Right lobe of liver (tissue), 6 donors: ENCODE data around the gene PLA2G4A. TPM values are rescaled to one million over a fixed set of nuclear protein-coding genes. Genes with fewer than 3 reads are reported as not detected.

ENCODE experiments used
- ATAC-seq, 4 donors: fragments of 200-7000 bp; cut with Tn5 transposase; one replicate each; pipeline ENCODE4 v1.9.1; 2020; ENCODE audit warnings: mild to moderate bottlenecking in 4 of 4, moderate library complexity in 4 of 4
- DNase-seq, 3 donors: peaks; one replicate each; pipeline ENCODE4 v3.0.0-alpha.2; 2020
- H3K27ac ChIP-seq, 3 donors: fragments of 200-600 bp; one replicate each; pipeline ENCODE4 v1.8.0; 2022
- H3K27me3 ChIP-seq, 2 donors: fragments of 200-600 bp; one replicate each; pipeline ENCODE4 v1.8.0; 2022
- H3K36me3 ChIP-seq, 4 donors: fragments of 200-600 bp; sonication (generic) in 1 of 4; one replicate each; pipeline versions ENCODE4 v1.5.1 to v1.8.0; 2017 to 2022; ENCODE audit warnings: control low read depth in 1 of 4
- H3K4me1 ChIP-seq, 4 donors: fragments of 200-600 bp; sonication (generic) in 1 of 4; one replicate each; pipeline versions ENCODE4 v1.5.1 to v1.8.0; 2017 to 2022; ENCODE audit warnings: control low read depth in 1 of 4
- H3K4me3 ChIP-seq, 3 donors: fragments of 200-600 bp; one replicate each; pipeline ENCODE4 v1.8.0; 2022
- H3K9me3 ChIP-seq, 4 donors: fragments of 200-600 bp; sonication (generic) in 1 of 4; one replicate each; pipeline versions ENCODE4 v1.5.1 to v1.8.0; 2017 to 2022; ENCODE audit warnings: control low read depth in 1 of 4
- POLR2A ChIP-seq: fragments of 450-650 bp; IDR thresholded peaks from one replicate; pipeline ENCODE4 v1.6.1; 2017; ENCODE audit warnings: antibody characterized with exemption, mild to moderate bottlenecking
- WGBS: methylation state at CpG from one replicate; pipeline ENCODE4 v1.1.6; 2018; ENCODE audit warnings: low coverage, low lambda C conversion rate; ENCODE audit not compliant: insufficient coverage; ENCODE audit errors: missing lambda C conversion rate; 5-methylcytosine and 5-hydroxymethylcytosine counted together
- intact Hi-C, 2 donors: fragments of 100-400 bp; cut with DNase I; formaldehyde crosslinking; loops; one replicate each; pipeline versions ENCODE4 v1.11.2 to v1.14.1; 2022
- total RNA-seq, 6 experiments: library from RNA; depleted of rRNA in 2 of 6; stranded (reverse); fragments of >200 nt in 2 of 6; fragmentation: NEBNext Ultra II Directional in 3 of 6; extraction: Animal tissue kit (Norgen Biotek cat#: 25700) in 3 of 6; gene quantifications; one replicate each; pipeline versions ENCODE4 v1.1.0 to v1.2.4, GENCODE V29; 2016 to 2023
- TF ChIP-seq, protein P1 (sequence below), 4 donors: fragments of 200-600 bp in 3 of 4; fragments of 450-650 bp in 1 of 4; IDR thresholded peaks; one replicate each; pipeline versions ENCODE4 v1.5.1 to v1.8.0; 2016 to 2022; ENCODE audit warnings: antibody characterized with exemption in 4 of 4, mild to moderate bottlenecking in 2 of 4
- donor health status: DM: no; HTN: yes; CAD: no.
- donor health status: DM: no; HTN: no; CAD: no.
- donor health status: DM: no; HTN: no; CAD: no.
- donor health status: DM: no; HTN: yes; CAD: no.
- donor health status: DM: no; HTN: yes; CAD: no.

The PLA2G4A gene
- total RNA-seq, 6 experiments from 2014 or later = 0.12 to 1.7 (median 0.98) TPM

DNA sequence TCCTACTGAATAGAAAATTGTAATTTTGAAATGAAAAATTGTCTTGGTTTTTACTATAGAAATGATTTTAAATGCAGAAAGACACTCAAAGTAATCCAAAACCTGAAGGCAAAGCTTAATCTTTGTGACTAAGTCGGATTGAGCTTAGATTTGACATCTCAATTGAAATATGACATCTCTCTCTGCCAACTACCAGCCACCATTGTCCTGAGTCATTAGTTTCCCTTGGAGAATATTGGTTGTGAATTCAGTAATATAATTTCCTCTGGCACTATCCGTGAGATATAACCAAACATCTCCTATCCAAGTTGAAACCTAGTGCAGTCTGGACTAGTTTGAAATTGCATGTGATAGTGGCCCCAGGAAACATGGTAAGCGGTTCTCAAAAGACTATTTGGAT is 37.1 kb downstream of the PLA2G4A start:
- no peak overlapping the region for H3K4me3 ChIP-seq
- intact Hi-C loops = no loop called here
- no peak for ATAC-seq
- no peaks in the 10 kb centered on the region for H3K4me1 ChIP-seq
- TF ChIP-seq POLR2A = no peak
- TF ChIP-seq, protein P1, sequence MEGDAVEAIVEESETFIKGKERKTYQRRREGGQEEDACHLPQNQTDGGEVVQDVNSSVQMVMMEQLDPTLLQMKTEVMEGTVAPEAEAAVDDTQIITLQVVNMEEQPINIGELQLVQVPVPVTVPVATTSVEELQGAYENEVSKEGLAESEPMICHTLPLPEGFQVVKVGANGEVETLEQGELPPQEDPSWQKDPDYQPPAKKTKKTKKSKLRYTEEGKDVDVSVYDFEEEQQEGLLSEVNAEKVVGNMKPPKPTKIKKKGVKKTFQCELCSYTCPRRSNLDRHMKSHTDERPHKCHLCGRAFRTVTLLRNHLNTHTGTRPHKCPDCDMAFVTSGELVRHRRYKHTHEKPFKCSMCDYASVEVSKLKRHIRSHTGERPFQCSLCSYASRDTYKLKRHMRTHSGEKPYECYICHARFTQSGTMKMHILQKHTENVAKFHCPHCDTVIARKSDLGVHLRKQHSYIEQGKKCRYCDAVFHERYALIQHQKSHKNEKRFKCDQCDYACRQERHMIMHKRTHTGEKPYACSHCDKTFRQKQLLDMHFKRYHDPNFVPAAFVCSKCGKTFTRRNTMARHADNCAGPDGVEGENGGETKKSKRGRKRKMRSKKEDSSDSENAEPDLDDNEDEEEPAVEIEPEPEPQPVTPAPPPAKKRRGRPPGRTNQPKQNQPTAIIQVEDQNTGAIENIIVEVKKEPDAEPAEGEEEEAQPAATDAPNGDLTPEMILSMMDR (IDR thresholded peaks at IDR 0.05) = no peak
- H3K27ac ChIP-seq = no peak overlapping the region
- WGBS = 58% methylated on average over 3 of the region's 3 CpGs
- no peaks in the 10 kb centered on the region for H3K27me3 ChIP-seq
- no peak for DNase-seq
- no peaks in the 10 kb centered on the region for H3K36me3 ChIP-seq
- H3K9me3 ChIP-seq = no peaks in the 10 kb centered on the region

DNA sequence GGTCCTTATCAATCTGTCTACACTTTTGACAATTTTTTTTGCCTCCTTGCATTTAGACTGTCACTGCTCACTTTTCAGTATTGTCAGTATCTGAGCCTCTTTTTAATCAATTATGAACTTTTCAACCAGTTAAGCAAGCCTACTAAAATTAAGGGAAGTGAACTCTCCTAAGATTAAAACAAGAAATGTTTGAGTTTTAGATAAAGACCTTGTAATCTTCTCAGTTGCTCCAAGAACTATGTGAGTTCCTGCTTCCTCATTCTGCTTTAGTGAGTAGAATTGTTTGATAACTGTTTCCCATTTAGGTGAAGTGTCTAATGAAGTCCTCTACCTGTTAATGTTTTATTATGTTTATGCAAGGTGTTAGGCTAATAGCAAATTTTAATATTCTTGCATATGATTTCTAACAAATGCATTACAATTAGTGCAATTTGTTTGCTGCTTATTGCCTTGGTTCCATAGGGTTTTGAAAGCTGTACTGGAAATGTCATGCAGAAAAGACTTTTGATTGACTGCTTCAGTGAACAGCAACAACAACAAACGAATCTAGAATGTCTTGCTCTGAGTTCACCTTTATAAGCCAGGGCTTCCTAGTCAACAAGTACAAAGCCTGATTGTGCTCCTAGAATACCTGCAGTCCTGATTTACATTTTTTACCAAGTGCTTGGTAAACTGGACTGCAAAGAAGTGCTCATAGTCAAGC is 40.9 kb downstream of the PLA2G4A start:
- no peak overlapping the region for H3K27ac ChIP-seq
- no peaks in the 10 kb centered on the region for H3K36me3 ChIP-seq
- H3K9me3 ChIP-seq = no peaks in the 10 kb centered on the region
- WGBS = 13% methylated on average over 1 of the region's 1 CpG
- no peak for ATAC-seq
- no peak for DNase-seq
- no peak overlapping the region for H3K4me3 ChIP-seq
- intact Hi-C loops = no loop called here
- H3K27me3 ChIP-seq = no peaks in the 10 kb centered on the region
- TF ChIP-seq, protein P1 (IDR thresholded peaks at IDR 0.05) = no peak
- TF ChIP-seq POLR2A = no peak
- H3K4me1 ChIP-seq = no peaks in the 10 kb centered on the region

DNA sequence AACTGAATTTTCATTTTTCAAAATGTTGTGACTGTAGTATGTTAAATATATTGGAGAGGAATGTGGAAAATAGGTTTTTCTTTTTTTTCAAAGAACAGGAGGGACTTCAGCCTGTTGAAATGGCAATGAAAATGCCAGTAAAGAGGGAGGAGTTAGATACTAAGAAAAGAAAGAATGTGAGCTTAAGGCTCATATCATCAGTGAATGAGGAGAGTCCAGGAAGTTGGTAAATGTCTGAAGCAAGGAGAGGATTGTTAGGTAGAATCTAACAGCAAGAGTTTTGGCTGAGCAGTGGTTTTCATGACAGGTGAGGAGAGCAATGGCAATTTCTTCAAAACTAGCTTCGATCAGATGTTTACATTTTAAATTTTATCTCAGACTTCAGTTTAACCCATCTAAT is 43.0 kb downstream of the PLA2G4A start:
- H3K9me3 ChIP-seq = no peaks in the 10 kb centered on the region
- intact Hi-C loops = no loop called here
- no peak overlapping the region for H3K4me3 ChIP-seq
- H3K4me1 ChIP-seq = no peaks in the 10 kb centered on the region
- no peaks in the 10 kb centered on the region for H3K27me3 ChIP-seq
- H3K27ac ChIP-seq = no peak overlapping the region
- DNase-seq = no peak
- TF ChIP-seq, protein P1 (IDR thresholded peaks at IDR 0.05) = no peak
- no peak for TF ChIP-seq POLR2A
- ATAC-seq = no peak
- H3K36me3 ChIP-seq = no peaks in the 10 kb centered on the region
- 50% methylated on average over 1 of the region's 1 CpG for WGBS

DNA sequence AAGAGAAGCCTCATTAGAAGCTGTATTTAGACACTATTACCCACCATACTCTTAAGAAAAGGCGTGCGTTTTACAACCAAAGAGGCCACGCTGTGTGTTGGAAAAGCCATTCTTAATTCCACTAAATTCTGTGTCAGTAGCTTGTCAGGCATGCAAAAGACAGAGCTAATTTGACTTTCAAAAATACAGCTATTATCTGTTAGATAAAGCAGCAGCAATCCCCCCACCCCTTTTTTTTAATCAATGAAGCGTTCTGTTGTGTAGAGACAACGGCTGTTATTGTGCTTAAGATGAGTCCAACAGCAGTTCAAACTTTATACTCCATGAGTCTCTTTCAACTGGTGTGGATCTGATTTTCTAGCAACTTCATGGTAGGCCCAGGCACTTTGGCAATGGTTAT is 43.5 kb downstream of the PLA2G4A start:
- intact Hi-C loops = no loop called here

More for the DNA sequence above, 43.5 kb downstream of the PLA2G4A start:
- H3K4me1 ChIP-seq = no peaks in the 10 kb centered on the region
- TF ChIP-seq, protein P1 (IDR thresholded peaks at IDR 0.05) = no peak
- TF ChIP-seq POLR2A = no peak
- H3K9me3 ChIP-seq = no peaks in the 10 kb centered on the region
- no peak overlapping the region for H3K27ac ChIP-seq
- 66% methylated on average over 5 of the region's 5 CpGs for WGBS
- H3K27me3 ChIP-seq = no peaks in the 10 kb centered on the region
- ATAC-seq (no peak), DNase-seq (no peak)
- H3K36me3 ChIP-seq = no peaks in the 10 kb centered on the region
- H3K4me3 ChIP-seq = no peak overlapping the region
